ENCODE data around the gene PAQR5. TPM values are rescaled to one million over a fixed set of nuclear protein-coding genes. Genes with fewer than 3 reads are reported as not detected.
"Not testable (repeated sequence)": the region's sequence is repeated elsewhere in the genome, so short reads cannot be mapped to it uniquely, and the experiment has no call there.

The PAQR5 gene
- total RNA-seq, 1 experiment from 2014 or later: 0.03 TPM

GRCh38 chr15:69444686-69445085 lies 146.0 kb downstream of the PAQR5 start:
- in situ Hi-C loops (cut with HindIII; ENCODE audit: low sequenced_read_pairs): no loop called here
- DNase-seq (ENCODE audit: low spot score): no peak

GRCh38 chr15:69446953-69447352 lies 148.2 kb downstream of the PAQR5 start:
- no peak for DNase-seq (ENCODE audit: low spot score)
- in situ Hi-C loops (cut with HindIII; ENCODE audit: low sequenced_read_pairs): no loop called here

- in situ Hi-C loops (cut with HindIII; ENCODE audit: low sequenced_read_pairs); DNase-seq (ENCODE audit: low spot score): not testable (repeated sequence)
Measured at GRCh38 chr15:69450221-69450620, 151.5 kb downstream of the PAQR5 start.

- no peak for DNase-seq (ENCODE audit: low spot score)
- in situ Hi-C loops (cut with HindIII; ENCODE audit: low sequenced_read_pairs): no loop called here
Measured at GRCh38 chr15:69450968-69451695, 152.4 kb downstream of the PAQR5 start.

GRCh38 chr15:69451951-69452691 lies 153.4 kb downstream of the PAQR5 start:
- in situ Hi-C loops (cut with HindIII; ENCODE audit: low sequenced_read_pairs): no loop called here
- no peak for DNase-seq (ENCODE audit: low spot score)

- DNase-seq (ENCODE audit: low spot score): peak; percentile 97
- in situ Hi-C loops (cut with HindIII; ENCODE audit: low sequenced_read_pairs): no loop called here
Measured at GRCh38 chr15:69452692-69453521, 154.2 kb downstream of the PAQR5 start, which contains the start of gene RPLP1. RPLP1 (plus strand) TSS chr15:69452818; CDS start chr15:69452949, 131 bp downstream.

- in situ Hi-C loops (cut with HindIII; ENCODE audit: low sequenced_read_pairs): no loop called here
- no peak for DNase-seq (ENCODE audit: low spot score)
Measured at GRCh38 chr15:69454953-69455352, 156.2 kb downstream of the PAQR5 start.

GRCh38 chr15:69456208-69457166 lies 157.8 kb downstream of the PAQR5 start:
- DNase-seq (ENCODE audit: low spot score): no peak
- in situ Hi-C loops (cut with HindIII; ENCODE audit: low sequenced_read_pairs): no loop called here

Other genes starting within 250 kb of the PAQR5 start
- gene GLCE, start 138.3 kb upstream of the PAQR5 start, total RNA-seq (2014; rRNA removed; shearing (Covaris generic)): 6.8 and 11.2 TPM in 2 replicates
- gene KIF23, start 115.4 kb downstream of the PAQR5 start, total RNA-seq (2014; rRNA removed; shearing (Covaris generic)): 24.3 and 46.1 TPM in 2 replicates
- gene RPLP1, start 153.9 kb downstream of the PAQR5 start, total RNA-seq (2014; rRNA removed; shearing (Covaris generic)): 49.4 and 51.5 TPM in 2 replicates

All from G401 (cell line).